HCT116 (cell line): Measurements from ENCODE around the gene TRIM65. TPM values are rescaled to one million over a fixed set of nuclear protein-coding genes. Genes with fewer than 3 reads are reported as not detected.

Source experiments
- ATAC-seq: fragments of 200-7000 bp; cut with Tn5 transposase; 2 replicates; pipeline ENCODE4 v1.9.1; 2020; ENCODE audit warnings: mild to moderate bottlenecking, moderate library complexity
- BruUV-seq: library from RNA; stranded (reverse); fragments of 400-500 nt; replicated peaks from 2 replicates; lab custom pipeline; 2021; lab: Mats Ljungman, UMichigan
- CTCF ChIA-PET: fragments of 300-600 bp; sonication (Branson Sonifier 250); formaldehyde crosslinking; loops from one replicate; lab custom pipeline; 2021; ENCODE audit warnings: antibody characterized with exemption; lab: Charles Lee
- POLR2A ChIA-PET: fragments of 300-600, 350-600 bp; sonication (Branson Sonifier 250); formaldehyde crosslinking; loops from one replicate; lab custom pipeline; 2021; ENCODE audit warnings: antibody characterized with exemption; lab: Charles Lee
- RAD21 ChIA-PET, 2 experiments: fragments of 300-600 bp; sonication (Branson Sonifier 250); formaldehyde crosslinking; loops; one replicate each; lab custom pipeline; 2023; ENCODE audit warnings: low total read pairs in 2 of 2; ENCODE audit not compliant: uncharacterized antibody in 2 of 2, unreplicated experiment in 2 of 2, low non-redundant PET in 1 of 2; lab: Charles Lee
- DNase-seq: peaks from one replicate; pipeline ENCODE4 v3.0.0-alpha.2; 2010; ENCODE audit warnings: low read depth, low spot score
- H2AFZ ChIP-seq: fragments of 200-600 bp; shearing (Covaris generic), sonication (generic); 2 replicates; pipeline ENCODE4 v1.6.1; 2017; ENCODE audit warnings: low read depth, mixed run types, mixed read lengths, antibody characterized with exemption, low read length; ENCODE audit not compliant: poor library complexity, severe bottlenecking
- H3K27ac ChIP-seq: 2 replicates; pipeline ENCODE4 v1.5.1; 2012; ENCODE audit warnings: low read depth, low read length
- H3K27me3 ChIP-seq: fragments of 200-600 bp; sonication (generic); 2 replicates; pipeline ENCODE4 v1.6.1; 2016; ENCODE audit warnings: mixed run types, low read length, mixed read lengths; ENCODE audit not compliant: insufficient read depth
- H3K36me3 ChIP-seq, 2 experiments: fragments of 200-500 bp in 1 of 2; fragments of 200-600 bp in 1 of 2; sonication (Bioruptor generic) in 1 of 2; sonication (generic) in 1 of 2; 2 replicates each; pipeline versions ENCODE4 v1.5.1 to v1.6.1; 2014 to 2016; ENCODE audit warnings: low read length in 2 of 2, inconsistent platforms in 1 of 2, mixed read lengths in 1 of 2, mixed run types in 1 of 2; ENCODE audit not compliant: insufficient read depth in 2 of 2, control insufficient read depth in 1 of 2
- H3K4me1 ChIP-seq, 2 experiments: fragments of 200-600 bp in 1 of 2; sonication (generic) in 1 of 2; 2 replicates each; pipeline versions ENCODE4 v1.5.1 to v1.6.1; 2012 to 2017; ENCODE audit warnings: low read length in 2 of 2, inconsistent platforms in 1 of 2, mild to moderate bottlenecking in 1 of 2, mixed read lengths in 1 of 2, mixed run types in 1 of 2, moderate library complexity in 1 of 2; ENCODE audit not compliant: insufficient read depth in 2 of 2, control insufficient read depth in 1 of 2
- H3K4me2 ChIP-seq: fragments of 200-600 bp; sonication (generic); 2 replicates; pipeline ENCODE4 v1.6.1; 2017; ENCODE audit warnings: mixed run types, low read length, mixed read lengths
- H3K4me3 ChIP-seq, 2 experiments: fragments of 200-600 bp in 1 of 2; sonication (generic) in 1 of 2; replicated peaks in 1 of 2; 2 replicates each; pipeline ENCODE4 v1.5.1; 2011 to 2016; ENCODE audit warnings: low read length in 2 of 2, control low read depth in 1 of 2, low read depth in 1 of 2, mild to moderate bottlenecking in 1 of 2, mixed read lengths in 1 of 2, mixed run types in 1 of 2
- H3K79me2 ChIP-seq: fragments of 200-600 bp; sonication (generic); 2 replicates; pipeline ENCODE4 v1.6.1; 2017; ENCODE audit warnings: mild to moderate bottlenecking, mixed run types, low read length, moderate library complexity, mixed read lengths; ENCODE audit not compliant: insufficient read depth
- H3K9ac ChIP-seq: fragments of 200-600 bp; sonication (generic); 2 replicates; pipeline ENCODE4 v1.6.1; 2016; ENCODE audit warnings: low read length, mixed read lengths
- H3K9me2 ChIP-seq: fragments of 200-600 bp; sonication (generic), shearing (Covaris generic); 2 replicates; pipeline ENCODE4 v1.6.1; 2017; ENCODE audit warnings: mixed run types, mild to moderate bottlenecking, moderate library complexity; ENCODE audit not compliant: insufficient read depth
- H3K9me3 ChIP-seq, 2 experiments: fragments of 200-500 bp in 1 of 2; fragments of 200-600 bp in 1 of 2; sonication (Bioruptor generic) in 1 of 2; sonication (generic) in 1 of 2; 2 replicates each; pipeline ENCODE4 v1.6.1; 2014 to 2017; ENCODE audit warnings: low read length in 2 of 2, mixed read lengths in 2 of 2, inconsistent platforms in 1 of 2, low read depth in 1 of 2, mild to moderate bottlenecking in 1 of 2, mixed run types in 1 of 2, moderate library complexity in 1 of 2; ENCODE audit not compliant: control insufficient read depth in 1 of 2, insufficient read depth in 1 of 2
- H4K20me1 ChIP-seq: fragments of 200-600 bp; sonication (generic), shearing (Covaris generic); 2 replicates; pipeline ENCODE4 v1.6.1; 2017; ENCODE audit warnings: mixed run types, mild to moderate bottlenecking, moderate library complexity; ENCODE audit not compliant: insufficient read depth
- CBX3 ChIP-seq: IDR thresholded peaks from 2 replicates; pipeline ENCODE4 v1.6.1; 2012; ENCODE audit warnings: low read depth
- CEBPB ChIP-seq: IDR thresholded peaks from 2 replicates; pipeline ENCODE4 v1.6.1; 2012; ENCODE audit warnings: low read depth
- EZH2phosphoT487 ChIP-seq: fragments of 200-600 bp; IDR thresholded peaks from 2 replicates; pipeline ENCODE4 v1.6.1; 2018; ENCODE audit warnings: antibody characterized with exemption, borderline replicate concordance
- JUND ChIP-seq: IDR thresholded peaks from 2 replicates; pipeline ENCODE4 v1.6.1; 2012
- POLR2AphosphoS5 ChIP-seq: IDR thresholded peaks from 2 replicates; pipeline ENCODE4 v1.6.1; 2011; ENCODE audit warnings: mild to moderate bottlenecking, low read depth, low read length, moderate library complexity
- REST ChIP-seq: IDR thresholded peaks from 2 replicates; pipeline ENCODE4 v1.6.1; 2012; ENCODE audit warnings: low read depth
- SIN3A ChIP-seq: IDR thresholded peaks from 2 replicates; pipeline ENCODE4 v1.6.1; 2012; ENCODE audit warnings: low read depth
- SRF ChIP-seq: IDR thresholded peaks from 2 replicates; pipeline ENCODE4 v1.6.1; 2012; ENCODE audit warnings: low read depth
- ZBTB33 ChIP-seq: IDR thresholded peaks from 2 replicates; pipeline ENCODE4 v1.6.1; 2011; ENCODE audit warnings: mild to moderate bottlenecking, low read length, moderate library complexity; ENCODE audit not compliant: insufficient replicate concordance; ENCODE audit errors: extremely low read depth
- ZFX ChIP-seq: fragments of 450-650 bp; IDR thresholded peaks from 2 replicates; pipeline ENCODE4 v1.6.1; 2017
- intact Hi-C: fragments of 100-400 bp; cut with micrococcal nuclease; formaldehyde crosslinking; loops from 2 replicates; pipeline ENCODE4 v1.10.0; 2022
- total RNA-seq: library from RNA; stranded (reverse); gene quantifications from one replicate; pipeline ENCODE4 v1.2.1, GENCODE V29; 2021; ENCODE audit not compliant: unreplicated experiment
- TF ChIP-seq, protein P1 (sequence below): IDR thresholded peaks from 2 replicates; pipeline ENCODE4 v1.6.1; 2012

Gene TRIM65
- total RNA-seq, 1 experiment from 2014 or later, result 53.0 TPM

DNA sequence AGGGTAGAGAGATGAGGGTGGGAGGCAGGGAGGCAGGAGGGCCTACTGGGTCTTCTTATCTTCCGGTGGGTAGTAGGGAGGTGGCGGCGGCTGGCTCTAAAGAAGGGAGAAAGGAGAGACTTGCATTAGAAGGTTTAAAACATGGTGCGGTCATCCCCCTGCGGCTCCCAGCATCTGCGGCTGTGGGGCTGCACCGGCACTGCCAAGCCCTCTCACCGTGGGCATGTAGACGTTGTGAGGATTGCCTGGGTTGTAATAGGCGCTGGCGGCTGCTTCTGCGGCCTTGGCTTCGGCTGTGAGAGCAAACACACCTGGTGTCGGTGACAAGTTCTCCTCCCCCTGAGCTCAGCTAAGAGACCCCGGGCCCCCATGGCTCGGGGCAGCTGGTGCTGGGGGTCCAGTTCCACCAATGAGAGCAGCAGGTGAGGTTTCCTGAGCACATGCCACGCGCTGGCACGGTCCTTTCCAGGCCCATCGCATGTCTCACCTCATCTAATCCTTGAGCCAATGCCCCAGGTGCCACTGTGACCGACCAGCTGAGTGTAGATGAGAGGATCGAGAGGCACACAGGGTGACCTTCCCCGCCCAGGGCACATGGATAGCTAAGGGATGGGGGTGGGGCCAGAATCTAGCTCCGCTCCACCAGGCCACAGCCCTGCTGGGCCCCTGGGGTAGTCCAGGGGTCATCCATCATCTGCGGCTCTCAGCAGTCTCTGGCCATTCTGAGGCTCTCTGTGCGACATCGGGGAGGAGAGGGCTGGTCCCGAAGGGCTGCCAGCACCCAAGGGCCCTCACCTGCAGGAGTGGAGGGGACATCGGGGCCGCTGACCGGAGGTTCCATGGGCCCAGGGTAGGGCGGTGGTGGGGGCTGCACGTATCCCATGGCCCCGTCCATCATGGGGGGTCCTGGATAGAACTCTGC, 49.8 kb downstream of the TRIM65 start:
- intact Hi-C loops, result no loop called here
- H3K4me2 ChIP-seq, result peak overlapping the region; percentile 99; the same call in 1 of the 2 replicates
- no TSS peak for BruUV-seq
- H3K27ac ChIP-seq, result peak overlapping the region; percentile 88
- H3K4me3 ChIP-seq, result no peak overlapping the region
- RAD21 ChIA-PET, result interaction anchor here in 1 of 2 experiments (0.5 kb wide), 1 partner anchor 57 kb away, joined by 3 read pairs; no protein-coding TSS in a partner anchor
- DNase-seq (no peak), ATAC-seq (no peak)
- POLR2A ChIA-PET, result interaction anchor here (1.2 to 3.3 kb wide), 3 partner anchors 9 to 67 kb away, joined by 4 to 42 read pairs (median 26); partner anchors contain the start of gene WBP2
- H4K20me1 ChIP-seq, result no peaks in the 10 kb centered on the region
- H3K4me1 ChIP-seq, result peaks cover 33 to 63% of the 10 kb centered on the region in 2 experiments
- H3K9me3 ChIP-seq, result no peaks in the 10 kb centered on the region
- H3K9ac ChIP-seq, result peak overlapping the region; percentile 86
- no peak for TF ChIP-seq ZFX
- TF ChIP-seq EZH2phosphoT487, result no peak
- TF ChIP-seq SRF, result no peak
- TF ChIP-seq ZBTB33, result no peak
- TF ChIP-seq, protein P1, sequence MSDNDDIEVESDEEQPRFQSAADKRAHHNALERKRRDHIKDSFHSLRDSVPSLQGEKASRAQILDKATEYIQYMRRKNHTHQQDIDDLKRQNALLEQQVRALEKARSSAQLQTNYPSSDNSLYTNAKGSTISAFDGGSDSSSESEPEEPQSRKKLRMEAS, result no peak
- TF ChIP-seq CEBPB, result no peak
- no peak for TF ChIP-seq SIN3A
- TF ChIP-seq POLR2AphosphoS5, result no peak
- TF ChIP-seq CBX3, result no peak
- TF ChIP-seq REST, result no peak
- TF ChIP-seq JUND, result no peak
- peaks cover 25 to 27% of the 10 kb centered on the region in 2 experiments; a peak in 3 of 4 replicates for H3K36me3 ChIP-seq
- no peaks in the 10 kb centered on the region for H3K27me3 ChIP-seq
- no peaks in the 10 kb centered on the region for H3K79me2 ChIP-seq
- H3K9me2 ChIP-seq, result no peaks in the 10 kb centered on the region
- no peak overlapping the region for H2AFZ ChIP-seq
- CTCF ChIA-PET, result interaction anchor here (1.7 to 3.3 kb wide), 5 partner anchors 9 to 20 kb away, joined by 9 to 46 read pairs (median 15); partner anchors contain the start of gene WBP2
